ENCODE results near the gene CHCHD10.

CHCHD10 gene

DNA sequence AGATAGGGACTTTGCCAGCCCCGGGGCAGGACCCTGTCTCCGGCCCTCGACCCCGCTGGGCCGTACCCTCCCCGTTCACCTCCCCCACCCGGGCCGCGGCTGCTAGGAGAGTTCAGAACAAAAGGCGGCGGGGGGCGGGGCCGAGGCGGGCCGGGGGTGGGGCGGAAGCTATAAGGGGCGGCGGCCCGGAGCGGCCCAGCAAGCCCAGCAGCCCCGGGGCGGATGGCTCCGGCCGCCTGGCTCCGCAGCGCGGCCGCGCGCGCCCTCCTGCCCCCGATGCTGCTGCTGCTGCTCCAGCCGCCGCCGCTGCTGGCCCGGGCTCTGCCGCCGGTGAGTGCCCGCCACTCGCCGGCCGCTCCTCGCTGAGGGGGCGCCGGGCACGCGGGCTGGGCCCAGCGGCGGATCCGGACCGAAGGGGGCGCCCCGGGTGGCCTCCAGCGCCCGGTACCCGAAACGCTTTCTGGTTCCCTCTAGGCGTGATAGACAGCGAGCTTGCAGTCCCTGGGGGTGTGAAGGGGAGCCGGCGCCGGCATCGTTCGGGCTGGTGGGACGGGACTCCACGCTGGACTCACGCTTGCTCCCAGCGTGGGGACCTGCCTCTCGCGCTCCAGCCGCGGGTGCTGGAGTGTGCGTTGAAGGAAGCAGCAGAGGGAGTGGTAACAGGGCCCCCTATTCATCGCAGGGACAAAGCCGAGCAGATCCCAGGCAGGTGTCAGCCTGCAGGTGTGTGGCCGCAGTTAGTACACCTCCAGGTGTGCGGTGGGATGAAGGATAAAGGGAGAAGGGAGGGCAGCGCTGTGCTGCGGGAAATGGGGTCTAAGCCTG lies 5.1 kb upstream of the CHCHD10 start, which contains the start of gene MMP11:
MMP11 (plus strand) TSS at position 201 of the 825 bp plus-strand sequence; CDS start at position 223, 22 bp downstream.
- TF ChIP-seq CEBPB (IDR thresholded peaks at IDR 0.05) (no peak), TAF1 (IDR thresholded peaks at IDR 0.05; ENCODE audit: low read depth) (peak; percentile 38; the same call in 1 of the 2 replicates), ZBTB7A (IDR thresholded peaks at IDR 0.05; ENCODE audit: low read depth) (peak; percentile 49)

GRCh38 chr22:23772315-23772648 lies 4.5 kb upstream of the CHCHD10 start:
- no peak for TF ChIP-seq TCF12 (IDR thresholded peaks at IDR 0.05; ENCODE audit: low read depth)
- no peak for TF ChIP-seq CEBPB (IDR thresholded peaks at IDR 0.05)
- TF ChIP-seq NFIC (IDR thresholded peaks at IDR 0.05), result no peak
- TF ChIP-seq EGR1 (IDR thresholded peaks at IDR 0.05), result no peak
- TF ChIP-seq EP300 (IDR thresholded peaks at IDR 0.05; ENCODE audit: borderline replicate concordance), result no peak
- TF ChIP-seq, protein P1, sequence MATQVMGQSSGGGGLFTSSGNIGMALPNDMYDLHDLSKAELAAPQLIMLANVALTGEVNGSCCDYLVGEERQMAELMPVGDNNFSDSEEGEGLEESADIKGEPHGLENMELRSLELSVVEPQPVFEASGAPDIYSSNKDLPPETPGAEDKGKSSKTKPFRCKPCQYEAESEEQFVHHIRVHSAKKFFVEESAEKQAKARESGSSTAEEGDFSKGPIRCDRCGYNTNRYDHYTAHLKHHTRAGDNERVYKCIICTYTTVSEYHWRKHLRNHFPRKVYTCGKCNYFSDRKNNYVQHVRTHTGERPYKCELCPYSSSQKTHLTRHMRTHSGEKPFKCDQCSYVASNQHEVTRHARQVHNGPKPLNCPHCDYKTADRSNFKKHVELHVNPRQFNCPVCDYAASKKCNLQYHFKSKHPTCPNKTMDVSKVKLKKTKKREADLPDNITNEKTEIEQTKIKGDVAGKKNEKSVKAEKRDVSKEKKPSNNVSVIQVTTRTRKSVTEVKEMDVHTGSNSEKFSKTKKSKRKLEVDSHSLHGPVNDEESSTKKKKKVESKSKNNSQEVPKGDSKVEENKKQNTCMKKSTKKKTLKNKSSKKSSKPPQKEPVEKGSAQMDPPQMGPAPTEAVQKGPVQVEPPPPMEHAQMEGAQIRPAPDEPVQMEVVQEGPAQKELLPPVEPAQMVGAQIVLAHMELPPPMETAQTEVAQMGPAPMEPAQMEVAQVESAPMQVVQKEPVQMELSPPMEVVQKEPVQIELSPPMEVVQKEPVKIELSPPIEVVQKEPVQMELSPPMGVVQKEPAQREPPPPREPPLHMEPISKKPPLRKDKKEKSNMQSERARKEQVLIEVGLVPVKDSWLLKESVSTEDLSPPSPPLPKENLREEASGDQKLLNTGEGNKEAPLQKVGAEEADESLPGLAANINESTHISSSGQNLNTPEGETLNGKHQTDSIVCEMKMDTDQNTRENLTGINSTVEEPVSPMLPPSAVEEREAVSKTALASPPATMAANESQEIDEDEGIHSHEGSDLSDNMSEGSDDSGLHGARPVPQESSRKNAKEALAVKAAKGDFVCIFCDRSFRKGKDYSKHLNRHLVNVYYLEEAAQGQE (IDR thresholded peaks at IDR 0.05; ENCODE audit: low read depth), result no peak
- no peak for TF ChIP-seq MAX (IDR thresholded peaks at IDR 0.05)
- no peak for TF ChIP-seq RAD21 (IDR thresholded peaks at IDR 0.05; ENCODE audit: low read depth)
- no peak; the same call in 1 of the 2 replicates for TF ChIP-seq ZBTB7A (IDR thresholded peaks at IDR 0.05; ENCODE audit: low read depth)
- no peak for TF ChIP-seq YY1 (IDR thresholded peaks at IDR 0.05; ENCODE audit: low read depth)
- no peak for TF ChIP-seq TEAD4 (IDR thresholded peaks at IDR 0.05)

DNA sequence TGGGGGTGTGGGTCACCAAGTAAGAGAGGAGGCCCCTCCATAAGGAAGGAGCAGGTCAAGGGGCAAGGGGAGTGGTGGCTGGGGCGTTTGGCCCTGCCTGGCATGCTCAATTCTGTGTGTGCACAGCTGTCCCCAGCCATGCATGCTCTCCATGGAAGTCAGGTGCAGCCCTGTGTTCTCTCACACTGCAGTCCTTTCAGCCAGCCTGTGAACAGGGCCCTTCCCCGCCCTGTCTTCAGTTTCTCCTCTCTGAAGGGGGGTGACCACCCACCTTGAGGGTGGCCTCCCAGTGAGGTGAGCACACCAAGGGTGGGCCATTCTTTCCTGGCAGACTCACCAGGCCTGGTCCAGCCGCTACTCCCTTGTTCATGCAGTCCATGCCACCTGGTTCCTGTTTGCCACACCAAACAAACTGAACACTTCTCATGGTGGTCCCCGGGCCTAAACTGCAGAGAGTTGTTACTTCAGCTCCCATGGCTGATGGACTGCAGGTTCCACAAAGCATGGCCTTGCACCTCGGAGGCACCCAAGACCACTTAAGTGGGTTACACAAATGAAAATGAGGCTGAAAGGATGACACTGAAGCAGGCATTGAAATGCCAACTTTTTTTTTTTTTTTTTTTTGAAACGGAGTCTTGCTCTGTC lies 1.7 kb upstream of the CHCHD10 start:
- no peak for TF ChIP-seq CREB1 (IDR thresholded peaks at IDR 0.05; ENCODE audit: low read depth)
- no peak for TF ChIP-seq RAD21 (IDR thresholded peaks at IDR 0.05; ENCODE audit: low read depth)
- no peak for TF ChIP-seq NFIC (IDR thresholded peaks at IDR 0.05)
- no peak for TF ChIP-seq EP300 (IDR thresholded peaks at IDR 0.05; ENCODE audit: borderline replicate concordance)
- no peak for TF ChIP-seq MAX (IDR thresholded peaks at IDR 0.05)
- no peak for TF ChIP-seq TAF1 (IDR thresholded peaks at IDR 0.05; ENCODE audit: low read depth)
- TF ChIP-seq FOXM1 (IDR thresholded peaks at IDR 0.05; ENCODE audit: borderline replicate concordance, low read depth), result no peak
- TF ChIP-seq, protein P1 (IDR thresholded peaks at IDR 0.05; ENCODE audit: low read depth), result no peak
- TF ChIP-seq YY1 (IDR thresholded peaks at IDR 0.05; ENCODE audit: low read depth), result no peak

GRCh38 chr22:23767303-23767672 lies 484 bp downstream of the CHCHD10 start:
- TF ChIP-seq ZBTB7A (IDR thresholded peaks at IDR 0.05; ENCODE audit: low read depth) (no peak), NFIC (IDR thresholded peaks at IDR 0.05) (no peak)

DNA sequence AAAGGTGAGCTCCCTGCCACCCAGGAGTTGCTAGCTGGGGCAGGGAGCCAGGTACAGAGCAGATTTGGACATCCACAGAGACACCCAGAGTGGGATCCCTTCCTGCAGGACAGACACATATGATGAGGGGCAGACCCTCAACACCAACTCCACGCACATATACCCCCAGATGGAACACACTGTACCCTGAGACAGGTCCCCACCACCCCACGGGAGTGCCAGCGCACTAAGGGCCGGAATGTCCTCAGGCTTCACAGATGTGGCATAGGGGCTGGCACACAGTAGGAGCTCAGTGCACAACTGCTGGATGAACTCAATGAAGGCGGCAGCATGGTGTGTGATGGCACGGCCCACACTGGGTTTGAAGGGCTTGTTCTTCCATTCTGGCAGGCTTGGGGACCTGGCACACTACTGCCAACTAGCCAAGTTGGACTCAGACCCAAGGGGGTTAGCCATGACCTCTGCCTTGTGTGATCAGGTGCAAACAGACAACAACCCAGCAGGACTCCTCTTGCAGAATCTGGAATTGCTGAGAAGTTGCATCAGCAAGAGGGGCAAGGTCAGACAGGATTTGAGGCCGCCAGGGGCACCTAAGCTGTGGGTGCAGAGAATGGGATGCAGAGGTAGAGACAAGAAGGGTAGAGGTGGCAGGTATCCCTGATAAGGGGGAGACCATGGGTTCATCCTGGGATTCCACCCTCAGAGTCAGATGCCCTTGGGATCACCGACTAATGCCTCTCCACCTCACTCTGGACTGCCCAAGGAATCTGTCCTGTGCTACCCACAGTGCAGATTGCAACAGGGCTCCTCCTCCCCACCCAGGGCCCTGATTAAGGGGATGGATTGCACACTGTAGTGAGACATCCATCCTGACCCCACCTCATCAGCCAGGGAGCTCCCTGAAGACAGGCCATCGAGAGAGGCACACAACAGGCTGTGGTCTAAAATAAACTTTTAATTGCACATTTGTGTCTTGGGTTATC lies 2.6 kb downstream of the CHCHD10 start:
- TF ChIP-seq TAF1 (IDR thresholded peaks at IDR 0.05; ENCODE audit: low read depth) (no peak), TCF12 (IDR thresholded peaks at IDR 0.05; ENCODE audit: low read depth) (no peak), RAD21 (IDR thresholded peaks at IDR 0.05; ENCODE audit: low read depth) (no peak), EGR1 (IDR thresholded peaks at IDR 0.05) (no peak), CREB1 (IDR thresholded peaks at IDR 0.05; ENCODE audit: low read depth) (no peak), USF1 (IDR thresholded peaks at IDR 0.05) (no peak), YY1 (IDR thresholded peaks at IDR 0.05; ENCODE audit: low read depth) (no peak), NFIC (IDR thresholded peaks at IDR 0.05) (no peak), CEBPB (IDR thresholded peaks at IDR 0.05) (no peak), EP300 (IDR thresholded peaks at IDR 0.05; ENCODE audit: borderline replicate concordance) (no peak), MAX (IDR thresholded peaks at IDR 0.05) (no peak), TEAD4 (IDR thresholded peaks at IDR 0.05) (no peak), FOXM1 (IDR thresholded peaks at IDR 0.05; ENCODE audit: borderline replicate concordance, low read depth) (no peak), ZBTB7A (IDR thresholded peaks at IDR 0.05; ENCODE audit: low read depth) (no peak)
- TF ChIP-seq, protein P1 (IDR thresholded peaks at IDR 0.05; ENCODE audit: low read depth), result no peak
